DMS 273 treated with DMSO at 0.1 percent for 48 hours (cell line): ENCODE data around the gene TM4SF18.
"Not testable (repeated sequence)": the region's sequence is repeated elsewhere in the genome, so short reads cannot be mapped to it uniquely, and the experiment has no call there.

Experiments
- DNase-seq: peaks from one replicate; lab custom pipeline; 2025; lab: John Stamatoyannopoulos, UW

The TM4SF18 gene

DNA sequence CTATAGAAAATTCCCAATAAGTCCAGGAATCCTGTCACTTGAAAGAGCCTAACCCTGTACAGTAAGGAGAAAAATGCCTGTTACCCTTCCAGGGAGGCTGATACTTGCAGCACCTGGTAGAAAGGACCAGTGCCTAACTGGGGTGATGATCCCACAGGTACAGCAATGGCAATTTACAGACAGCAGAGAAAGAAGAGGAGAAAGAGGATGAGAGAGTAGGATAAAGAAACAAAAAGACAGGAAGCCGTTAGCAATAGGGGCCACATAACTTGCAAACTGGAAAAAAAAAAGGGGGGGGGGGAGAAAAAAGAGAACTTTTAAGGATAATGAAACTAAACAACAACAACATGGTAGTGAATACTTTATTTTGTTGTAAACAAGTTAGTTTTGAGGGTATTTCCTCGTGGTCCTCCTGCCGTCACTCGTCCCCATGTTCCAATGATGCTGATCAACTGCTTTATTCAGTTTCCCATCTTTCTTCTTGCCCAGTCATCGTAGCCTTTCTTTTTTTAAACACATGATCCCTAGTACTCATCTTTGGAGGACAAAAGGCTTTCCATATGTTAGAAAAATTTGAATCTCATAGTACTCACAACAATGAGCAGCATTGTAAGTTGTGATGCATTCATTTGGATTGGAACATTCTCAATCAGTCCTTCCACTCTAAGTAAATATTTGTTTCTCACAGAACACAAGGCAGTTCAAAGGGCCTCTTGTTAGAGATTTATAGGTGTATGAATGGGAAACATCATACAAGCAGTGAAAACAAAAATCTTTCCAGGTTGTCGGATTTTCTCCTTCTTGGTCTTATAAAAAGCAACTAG is 35.5 kb upstream of the TM4SF18 start:
- no peak for DNase-seq

DNA sequence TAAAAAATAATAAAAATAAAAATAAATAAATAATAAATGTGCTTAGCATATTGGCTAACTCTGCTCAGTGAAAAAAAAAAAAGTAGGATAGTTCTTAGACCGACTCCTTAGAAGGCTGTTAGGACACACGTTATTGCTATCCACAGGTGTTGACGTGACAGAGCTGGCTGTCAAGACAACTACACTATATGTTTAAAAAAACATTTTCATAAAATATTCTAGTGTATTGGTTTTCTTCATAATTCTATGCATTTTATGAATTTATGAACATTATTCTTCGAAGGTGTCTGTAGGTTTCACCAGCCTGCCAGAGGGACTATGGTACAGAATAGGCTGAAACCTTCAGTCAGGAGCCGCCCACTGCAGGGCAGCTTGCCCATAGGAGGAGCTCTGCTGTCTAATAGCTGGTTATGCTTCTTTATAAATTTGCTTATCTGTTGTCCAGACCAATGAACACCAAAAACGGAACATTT is 34.8 kb upstream of the TM4SF18 start:
- no peak for DNase-seq

DNA sequence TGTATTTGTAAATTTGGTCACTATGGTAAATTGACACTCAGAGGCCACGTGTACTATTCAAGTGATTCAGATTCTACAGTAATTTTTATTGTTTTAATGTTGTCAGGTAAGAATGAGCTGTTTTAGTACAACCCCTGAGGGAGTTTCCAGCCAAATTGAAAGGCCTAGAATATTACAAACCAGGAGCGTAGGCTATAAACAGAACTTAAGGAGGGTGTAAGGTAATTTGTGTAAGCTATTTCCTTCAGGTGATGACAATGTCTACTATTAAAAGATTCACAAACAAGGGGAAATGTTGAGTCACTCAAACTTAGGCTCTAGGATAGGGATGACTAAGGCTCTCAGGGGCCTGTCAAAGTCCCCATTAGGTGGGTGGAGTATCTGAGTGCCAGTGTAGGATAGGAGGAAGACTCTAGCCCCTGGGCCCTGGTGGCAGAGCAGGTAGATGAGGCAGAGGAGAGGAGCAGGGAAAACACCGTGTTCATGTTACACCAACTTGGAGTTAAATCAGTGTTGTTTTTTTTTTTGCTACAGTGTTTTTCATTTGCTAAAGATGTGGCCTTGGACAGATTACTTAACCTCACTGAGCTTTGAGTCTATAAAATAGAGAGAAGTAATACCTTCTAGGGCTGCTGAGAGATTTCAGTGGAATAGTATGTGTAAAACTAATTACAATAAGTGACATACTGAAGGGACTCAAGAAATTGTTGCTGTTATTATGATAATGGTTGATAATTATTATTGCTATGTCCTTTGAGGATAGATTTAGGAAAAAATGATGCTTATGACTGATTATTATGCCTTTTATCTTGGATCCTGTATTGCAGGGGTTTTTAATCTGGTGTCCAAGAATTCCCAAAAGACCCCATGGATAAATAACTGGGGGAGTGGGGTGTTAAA is 33.8 kb upstream of the TM4SF18 start:
- no peak for DNase-seq

DNA sequence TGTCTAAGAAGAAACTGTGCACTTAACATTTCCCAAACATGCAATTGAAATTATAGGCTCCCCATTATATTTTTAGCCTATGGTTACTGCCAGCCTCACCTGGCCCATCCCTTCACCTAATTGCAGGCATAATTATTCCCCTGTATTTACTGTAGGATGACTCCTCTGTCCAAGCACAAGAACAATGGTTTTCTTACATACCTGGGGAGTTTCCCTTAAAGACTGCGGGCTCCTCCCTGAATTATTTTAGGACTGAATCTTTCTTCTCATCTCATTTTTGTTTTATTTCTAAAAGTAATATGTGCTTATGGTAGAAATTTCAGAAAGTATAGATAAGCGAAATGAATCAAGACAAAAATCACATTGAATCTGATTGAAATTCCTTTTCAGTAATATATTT is 32.6 kb upstream of the TM4SF18 start:
- no peak for DNase-seq

DNA sequence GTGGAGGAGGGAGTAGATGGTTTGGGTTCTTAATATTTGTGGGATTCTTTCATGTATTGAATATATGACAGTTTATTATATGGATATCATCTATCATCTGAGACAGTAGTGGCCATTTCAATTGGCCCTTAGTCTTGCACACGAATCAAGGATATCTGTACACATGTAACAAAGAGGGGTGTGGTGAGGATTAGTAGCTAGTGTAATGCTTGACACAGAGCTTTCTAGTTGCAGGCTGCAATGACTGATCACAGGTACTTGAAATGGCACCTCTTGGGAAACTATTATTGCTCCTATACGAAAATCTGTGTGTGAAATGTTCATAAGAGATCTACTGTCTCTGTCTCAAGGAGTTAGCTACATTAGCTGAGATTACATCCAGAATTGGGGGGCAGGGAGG is 31.2 kb upstream of the TM4SF18 start:
- DNase-seq = no peak

DNA sequence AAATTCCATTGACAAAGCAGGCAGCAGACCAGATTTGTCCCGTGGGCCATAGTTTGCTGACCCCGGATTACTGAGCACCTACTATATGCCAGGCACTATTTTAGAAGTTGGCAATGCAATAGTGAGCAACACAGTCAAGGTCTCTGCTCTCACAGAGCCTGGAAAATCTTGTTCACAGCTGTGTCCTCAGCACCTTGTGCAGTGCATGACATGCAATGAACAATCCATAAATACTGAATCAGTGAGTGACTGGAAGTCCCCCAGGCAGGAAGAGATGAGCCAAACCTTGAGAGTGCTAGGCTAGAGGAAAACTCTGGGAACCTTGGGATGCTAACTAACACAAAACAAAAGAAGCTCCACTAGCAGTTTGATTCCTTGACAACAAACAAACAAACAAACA is 29.6 kb upstream of the TM4SF18 start:
- no peak for DNase-seq

DNA sequence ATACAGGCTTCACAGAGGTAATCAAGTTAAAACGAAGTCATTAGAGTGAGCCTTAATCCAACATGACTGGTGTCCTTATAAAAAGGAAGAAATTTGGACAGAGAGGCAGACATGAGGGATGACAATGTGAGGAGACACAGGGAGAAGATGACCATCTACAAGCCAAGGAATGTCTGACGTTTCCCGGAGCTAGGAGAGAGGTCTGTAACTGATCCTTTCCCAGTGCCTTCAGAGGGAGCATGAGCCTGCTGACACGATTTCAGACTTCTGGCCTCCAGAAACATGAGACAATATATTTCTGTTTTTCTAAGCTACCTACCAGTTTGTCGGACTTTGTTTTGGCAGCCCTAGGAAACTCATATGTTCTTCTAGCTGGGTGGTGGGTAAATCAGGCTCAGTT is 28.9 kb upstream of the TM4SF18 start:
- DNase-seq = no peak

DNA sequence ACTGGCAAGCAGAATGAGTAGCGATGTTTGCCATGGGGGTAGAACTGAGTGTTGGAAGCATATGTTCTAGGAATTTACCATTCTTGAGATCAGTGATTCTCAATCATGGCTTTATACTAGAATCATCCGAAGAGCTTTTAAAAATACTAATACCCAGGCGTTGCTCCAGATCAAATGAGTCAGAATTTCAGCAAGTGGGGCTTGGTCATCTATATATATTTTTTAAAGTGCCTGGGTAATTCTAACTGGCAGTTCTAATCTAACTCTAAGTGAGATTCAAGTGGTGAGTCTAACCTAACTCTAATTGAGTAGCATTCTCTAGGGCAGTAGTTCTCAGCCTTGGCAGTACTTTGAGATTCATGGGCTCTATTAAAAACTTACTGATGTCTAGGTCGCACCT is 23.2 kb upstream of the TM4SF18 start:
- no peak for DNase-seq

DNA sequence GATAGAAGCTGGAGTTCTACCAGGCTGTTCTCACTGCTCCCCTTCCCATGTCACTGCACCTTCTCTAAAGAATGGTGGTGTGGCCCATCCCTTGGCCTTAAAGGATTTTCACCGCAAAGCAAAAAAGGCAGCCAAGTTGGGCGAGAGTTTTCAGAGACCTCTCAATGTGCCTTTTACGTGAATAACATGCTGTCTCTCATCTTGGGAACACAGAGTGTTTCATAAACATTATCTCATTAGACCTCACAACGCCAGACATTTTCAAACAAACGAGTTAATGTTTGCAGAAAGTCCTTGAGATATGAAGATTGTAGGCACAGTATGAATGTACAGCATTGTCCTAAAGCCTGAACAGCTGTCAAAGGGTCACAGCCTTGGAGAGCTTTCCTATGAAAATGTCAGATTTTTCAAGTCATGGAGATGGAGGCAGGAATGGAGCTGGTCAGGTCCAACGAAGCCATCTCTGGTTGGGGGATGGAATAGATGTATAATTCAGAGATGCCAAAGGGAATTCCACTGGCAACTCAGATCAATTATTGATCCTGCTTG is 22.7 kb upstream of the TM4SF18 start:
- no peak for DNase-seq

DNA sequence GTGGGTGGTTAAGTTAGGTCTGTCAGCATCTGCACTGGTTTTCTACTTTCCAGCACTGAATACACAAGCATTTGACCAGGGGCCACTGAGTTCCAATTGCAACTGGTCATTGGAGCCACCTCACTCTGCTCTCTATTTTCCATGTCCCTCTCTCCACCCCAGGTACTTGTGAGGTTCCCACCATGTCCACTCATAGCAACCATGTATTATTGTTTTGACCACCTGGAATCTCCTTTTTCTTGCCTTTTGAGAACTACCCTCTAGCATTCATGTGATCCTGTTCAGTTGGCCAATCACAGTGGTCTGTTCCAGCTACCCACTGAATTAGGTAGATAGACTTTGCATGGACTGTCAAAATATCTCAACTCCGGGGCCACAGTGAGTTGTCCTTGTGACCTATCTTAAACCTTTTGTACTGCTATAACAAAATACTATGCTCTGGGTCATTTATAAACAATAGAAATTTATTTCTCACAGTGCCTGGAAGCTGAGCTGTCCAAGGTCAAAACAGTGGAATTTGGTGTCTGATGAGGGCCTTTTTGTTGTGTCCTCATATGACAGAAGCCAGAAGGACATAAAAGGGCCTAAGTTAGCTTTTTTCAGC is 20.2 kb upstream of the TM4SF18 start:
- DNase-seq = no peak

DNA sequence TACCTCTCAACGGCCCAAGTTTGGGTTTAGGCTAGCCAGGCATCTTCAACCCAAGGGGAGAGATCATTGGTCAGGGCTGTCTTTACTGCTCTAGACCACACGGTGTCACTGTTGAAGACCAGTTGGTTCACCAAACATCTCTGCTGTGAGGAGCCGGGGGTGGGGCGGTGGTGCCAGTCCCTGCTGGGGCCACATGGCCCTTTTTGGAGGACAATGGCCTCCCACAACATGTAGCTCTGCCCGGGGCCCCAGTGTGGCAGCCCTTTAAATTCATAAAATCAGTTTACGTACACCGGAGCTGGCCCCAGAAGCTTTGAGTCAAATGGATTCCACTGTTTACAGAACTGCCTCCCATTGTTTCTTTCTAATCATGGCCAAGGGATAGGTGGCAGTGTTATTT is 19.1 kb upstream of the TM4SF18 start:
- DNase-seq = peak; percentile 29

DNA sequence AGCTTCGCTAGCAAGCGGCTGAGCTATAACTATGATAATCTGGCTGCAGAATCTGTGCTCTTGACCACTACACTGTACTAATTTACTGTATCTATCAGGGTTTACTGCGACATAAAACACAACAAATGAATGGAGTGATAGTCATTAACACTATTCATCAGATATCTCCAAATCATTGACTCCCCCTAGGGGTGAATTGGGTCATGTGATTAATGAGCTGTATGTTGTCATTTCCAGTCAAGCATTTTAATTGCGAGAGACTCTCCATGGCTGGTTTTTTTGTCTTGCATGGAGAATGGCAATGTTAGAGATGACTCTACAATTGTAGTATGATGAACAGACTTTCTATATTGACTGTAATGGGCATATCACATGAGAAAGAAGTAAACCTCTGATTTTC is 10.5 kb upstream of the TM4SF18 start:
- DNase-seq = no peak

DNA sequence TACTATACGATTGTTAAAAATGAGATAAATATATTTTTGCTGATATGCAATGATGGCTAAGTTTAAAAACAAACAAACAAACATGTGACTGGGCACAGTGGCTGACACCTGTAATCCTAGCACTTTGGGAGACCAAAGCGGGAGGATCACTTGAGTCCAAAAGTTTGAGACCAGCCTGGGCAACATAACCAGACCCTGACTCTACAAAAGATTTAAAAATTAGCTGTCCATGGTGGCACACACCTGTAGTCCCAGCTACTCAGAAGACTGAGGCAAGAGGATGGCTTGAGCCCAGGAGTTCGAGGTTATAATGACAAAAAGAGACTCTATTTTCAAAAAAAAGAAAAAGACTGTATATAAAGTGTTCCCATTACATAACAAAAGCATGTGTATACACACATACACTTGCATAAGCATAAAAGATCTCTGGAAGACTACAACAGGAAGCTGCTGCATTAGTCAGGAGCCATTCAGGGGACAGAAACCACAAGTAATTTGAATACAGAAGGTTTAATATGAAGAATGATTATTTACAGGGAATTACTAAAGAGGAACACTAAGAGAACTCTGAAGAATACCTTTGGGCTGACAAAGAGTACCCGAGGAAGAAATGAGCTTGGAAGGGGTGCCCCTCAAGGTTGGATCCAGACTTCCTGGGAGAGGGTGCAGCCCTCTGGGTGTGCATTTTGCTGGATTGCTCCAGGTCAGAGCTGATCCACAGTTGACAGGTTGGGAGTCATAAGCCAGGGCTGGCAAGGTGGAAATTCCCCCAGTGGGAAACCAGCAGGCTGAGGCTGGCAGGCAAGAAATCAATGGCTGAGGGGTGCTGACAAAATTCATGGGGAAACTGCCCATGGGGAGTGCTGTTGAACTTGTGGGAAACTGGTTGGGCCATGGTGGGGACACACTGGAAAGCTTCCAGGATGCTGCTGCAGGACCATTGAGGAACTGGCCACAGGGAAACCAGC is 9.3 kb upstream of the TM4SF18 start:
- no peak for DNase-seq

DNA sequence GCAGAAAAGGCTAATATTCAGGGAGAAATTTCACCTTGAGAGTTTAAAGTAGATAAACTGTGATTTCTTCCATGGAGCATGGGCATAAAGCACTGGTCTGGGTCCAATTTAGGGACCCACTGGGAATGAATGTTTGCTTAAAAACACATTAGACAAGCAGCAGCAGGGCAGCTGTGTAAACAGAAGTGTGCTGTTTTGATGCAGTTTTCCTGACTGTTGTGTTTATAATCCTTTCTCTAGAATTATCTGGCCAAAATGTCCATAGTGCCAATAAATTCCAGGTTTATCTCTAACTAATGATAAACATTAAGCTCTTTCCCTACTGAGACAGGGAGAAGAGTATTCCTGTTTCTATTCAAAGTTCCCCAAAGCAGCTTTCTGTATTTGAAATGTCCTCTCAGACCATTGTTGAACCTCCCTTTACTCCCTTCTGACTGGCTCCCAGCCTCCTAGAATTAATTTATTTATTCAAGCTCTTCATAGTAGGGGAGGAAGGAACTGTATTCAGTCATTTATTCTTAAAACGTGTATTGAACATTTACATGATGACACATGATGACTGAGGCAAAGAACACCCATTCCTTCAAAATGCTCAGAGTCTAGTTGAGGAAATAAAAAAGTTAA is 7.0 kb upstream of the TM4SF18 start:
- DNase-seq = no peak

DNA sequence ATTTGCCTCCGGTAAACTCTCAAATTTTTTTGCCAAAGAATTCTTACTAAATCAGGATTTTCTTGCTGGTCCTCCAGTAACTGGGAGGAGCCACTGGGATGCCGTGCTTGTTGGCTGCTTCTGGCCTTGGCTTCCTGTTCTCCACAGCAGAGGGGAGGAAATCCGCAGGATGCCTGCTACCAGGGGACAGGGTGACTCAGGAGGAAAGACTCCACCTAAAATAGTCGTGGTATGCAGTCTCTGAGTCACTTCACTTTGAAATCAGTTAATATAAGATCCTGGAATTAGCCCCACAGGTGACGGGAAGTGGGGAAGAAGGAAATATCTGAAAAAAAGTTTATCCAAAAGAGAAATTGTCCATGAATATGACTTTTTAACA is 6.5 kb upstream of the TM4SF18 start:
- no peak for DNase-seq

DNA sequence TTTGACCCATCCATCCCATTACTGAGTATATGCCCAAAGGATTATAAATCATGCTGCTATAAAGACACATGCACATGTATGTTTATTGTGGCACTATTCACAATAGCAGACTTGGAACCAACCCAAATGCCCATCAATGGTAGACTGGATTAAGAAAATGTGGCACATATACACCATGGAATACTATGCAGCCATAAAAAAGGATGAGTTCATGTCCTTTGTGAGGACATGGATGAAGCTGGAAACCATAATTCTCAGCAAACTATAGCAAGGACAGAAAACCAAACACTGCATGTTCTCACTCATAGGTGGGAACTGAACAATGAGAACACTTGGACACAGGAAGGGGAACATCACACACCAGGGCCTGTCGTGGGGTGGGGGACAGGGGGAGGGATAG is 4.0 kb upstream of the TM4SF18 start:
- not testable (repeated sequence) for DNase-seq

DNA sequence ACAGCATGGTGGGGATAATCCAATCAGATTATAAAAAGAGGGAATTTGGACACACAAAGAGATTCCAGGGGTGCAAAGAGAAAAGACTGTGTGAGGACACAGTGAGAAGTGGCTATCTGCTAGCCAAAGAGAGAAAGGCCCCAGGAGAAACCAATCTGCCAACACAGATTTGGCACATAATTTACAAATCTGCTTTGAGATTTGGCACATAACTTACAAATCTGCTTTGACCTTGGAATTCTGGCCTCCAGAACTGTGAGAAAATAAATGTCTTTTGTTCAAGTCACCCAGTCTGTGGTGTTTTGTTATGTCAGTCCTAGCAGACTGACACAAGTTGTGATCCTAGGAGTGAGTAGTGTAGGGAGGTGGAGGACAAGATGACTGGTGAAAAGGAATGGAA is 3.5 kb upstream of the TM4SF18 start:
- no peak for DNase-seq

DNA sequence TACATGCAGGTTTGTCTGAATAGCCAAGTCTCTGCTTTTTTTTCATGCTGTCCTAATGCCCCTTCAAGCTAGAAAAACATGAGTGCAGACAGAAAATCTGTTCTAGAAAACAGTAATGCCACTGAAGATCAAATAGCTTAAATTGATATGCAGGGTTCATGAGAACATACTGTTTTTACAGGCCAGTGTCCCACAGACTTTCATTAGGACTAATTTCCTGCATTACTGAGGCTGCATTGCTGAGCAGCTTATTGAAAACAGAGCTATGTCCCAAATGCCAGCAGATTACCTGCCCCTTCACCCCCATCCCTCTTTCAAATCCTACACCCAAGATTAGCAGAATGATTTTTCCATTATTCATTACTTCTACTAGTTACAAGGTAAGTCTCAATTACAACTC is 665 bp downstream of the TM4SF18 start:
- no peak for DNase-seq

DNA sequence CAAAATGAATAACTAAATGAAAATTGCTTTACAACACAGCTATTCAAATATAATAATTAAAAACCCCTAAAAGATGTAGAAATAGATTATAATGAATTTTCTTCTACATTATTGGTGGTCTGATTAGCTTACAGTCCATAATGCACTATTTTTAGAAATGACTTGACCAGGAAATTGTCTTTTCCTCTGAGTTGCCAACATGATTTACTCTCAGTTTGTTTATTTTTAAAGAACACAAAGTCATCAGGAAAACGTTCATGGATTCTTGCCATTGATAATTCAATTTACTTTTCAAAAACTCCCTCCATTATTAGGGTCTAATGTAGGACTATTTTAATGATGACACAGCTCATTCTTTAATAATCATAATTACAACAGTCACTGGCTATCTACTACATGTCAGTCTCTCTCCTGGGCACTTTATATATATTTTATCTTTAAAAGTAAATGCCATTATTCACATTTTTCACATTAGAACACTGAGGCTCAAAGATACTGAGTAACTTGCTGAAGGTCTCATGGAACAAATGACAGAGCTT is 1.1 kb downstream of the TM4SF18 start:
- DNase-seq = no peak

DNA sequence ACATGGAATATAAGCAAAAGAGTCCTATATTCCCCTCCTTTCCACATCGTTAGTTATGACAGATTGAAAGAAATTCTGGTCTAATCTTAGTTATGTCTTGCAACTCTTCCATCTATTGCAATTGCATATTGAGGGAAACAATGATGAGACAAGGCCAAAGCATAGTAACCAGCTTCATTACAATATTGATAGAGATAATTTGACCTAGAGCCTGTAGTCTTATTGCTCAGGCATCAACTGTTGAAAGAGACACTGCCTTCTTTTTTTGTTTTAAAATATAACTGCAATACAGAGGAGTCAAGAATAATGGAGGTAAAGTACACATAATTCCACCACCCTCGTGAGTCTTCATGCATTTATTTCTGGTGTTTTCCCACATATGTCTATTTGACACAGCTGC is 2.0 kb downstream of the TM4SF18 start:
- no peak for DNase-seq
